WTC11 (cell line): ENCODE results near the gene AKR1A1.

ENCODE experiments used
- ATF1 ChIP-seq: sonication (generic); formaldehyde crosslinking; IDR thresholded peaks from 2 replicates; pipeline ENCODE4 v1.8.1; 2023; ENCODE audit warnings: mild to moderate bottlenecking, moderate library complexity, missing genetic modification reagents
- FOXJ3 ChIP-seq: sonication (generic); formaldehyde crosslinking; IDR thresholded peaks from 2 replicates; pipeline ENCODE4 v1.9.0; 2021; ENCODE audit warnings: missing genetic modification reagents, mild to moderate bottlenecking, borderline replicate concordance
- GTF2I ChIP-seq: fragments of 250-450 bp; sonication (Bioruptor Pico); conservative IDR thresholded peaks from 2 replicates; pipeline ENCODE4 v1.4.0; 2021; ENCODE audit warnings: mild to moderate bottlenecking
- JUN ChIP-seq: sonication (generic); formaldehyde crosslinking; IDR thresholded peaks from 2 replicates; pipeline ENCODE4 v1.8.0; 2023; ENCODE audit warnings: mild to moderate bottlenecking, missing genetic modification reagents
- NFYB ChIP-seq: sonication (generic); formaldehyde crosslinking; conservative IDR thresholded peaks from 2 replicates; pipeline ENCODE4 v1.8.0; 2022; ENCODE audit warnings: low read depth, missing genetic modification reagents
- TF ChIP-seq, protein P1 (sequence below): sonication (generic); formaldehyde crosslinking; IDR thresholded peaks from 2 replicates; pipeline ENCODE4 v1.8.0; 2022; ENCODE audit warnings: mild to moderate bottlenecking, missing genetic modification reagents
- TF ChIP-seq, protein P2 (sequence below): fragments of 200-600 bp; IDR thresholded peaks from 2 replicates; pipeline ENCODE4 v1.8.0; 2022; ENCODE audit warnings: antibody characterized with exemption
- TF ChIP-seq, protein P3 (sequence below): sonication (generic); formaldehyde crosslinking; conservative IDR thresholded peaks from 2 replicates; pipeline ENCODE4 v1.8.1; 2023; ENCODE audit warnings: mild to moderate bottlenecking, low read depth, missing genetic modification reagents, moderate library complexity
- TF ChIP-seq, protein P4 (sequence below): sonication (generic); formaldehyde crosslinking; IDR thresholded peaks from 2 replicates; pipeline ENCODE4 v1.8.0; 2022; ENCODE audit warnings: mild to moderate bottlenecking, missing genetic modification reagents
- TF ChIP-seq, protein P5 (sequence below): sonication (generic); formaldehyde crosslinking; IDR thresholded peaks from 2 replicates; pipeline ENCODE4 v1.8.1; 2023; ENCODE audit warnings: mild to moderate bottlenecking, missing genetic modification reagents, moderate library complexity

DNA sequence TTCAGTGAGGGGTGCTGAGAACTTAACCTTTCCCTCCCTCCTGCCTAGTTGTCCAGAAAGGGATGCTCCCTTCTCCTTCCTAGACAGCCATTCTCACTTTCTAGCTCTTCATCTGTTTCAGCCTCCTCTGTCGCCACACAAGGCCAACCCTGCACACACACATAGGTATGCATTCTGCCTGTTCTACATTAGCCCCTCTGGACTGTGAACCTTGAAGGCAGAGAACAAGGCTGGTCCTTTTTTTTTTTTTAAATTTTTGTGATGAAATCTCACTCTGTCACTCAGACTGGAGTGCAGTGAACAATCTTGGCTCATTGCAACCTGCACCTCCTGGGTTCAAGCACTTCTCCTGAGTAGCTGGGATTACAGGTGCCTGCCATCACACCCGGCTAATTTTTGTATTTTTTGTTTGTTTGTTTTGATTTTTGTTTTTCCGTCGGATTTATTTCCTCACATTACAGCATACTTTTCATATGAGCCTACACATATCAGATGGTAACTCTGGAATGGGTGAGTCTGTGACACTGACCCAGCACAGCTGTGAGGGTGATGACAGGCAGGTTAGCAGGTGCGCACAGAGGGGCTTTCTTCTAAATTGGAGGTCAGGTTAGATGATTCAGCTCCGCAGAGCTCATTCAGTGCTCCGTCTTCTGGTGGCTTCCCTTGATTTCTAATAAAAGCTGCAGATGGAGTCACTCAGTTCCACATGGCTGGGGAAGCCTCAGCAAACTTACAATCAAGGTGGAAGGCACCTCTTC, 4.9 kb upstream of the AKR1A1 start:
- no peak for TF ChIP-seq NFYB (CRISPR knock-in tag)
- TF ChIP-seq FOXJ3 (CRISPR knock-in tag): no peak
- TF ChIP-seq, protein P1, sequence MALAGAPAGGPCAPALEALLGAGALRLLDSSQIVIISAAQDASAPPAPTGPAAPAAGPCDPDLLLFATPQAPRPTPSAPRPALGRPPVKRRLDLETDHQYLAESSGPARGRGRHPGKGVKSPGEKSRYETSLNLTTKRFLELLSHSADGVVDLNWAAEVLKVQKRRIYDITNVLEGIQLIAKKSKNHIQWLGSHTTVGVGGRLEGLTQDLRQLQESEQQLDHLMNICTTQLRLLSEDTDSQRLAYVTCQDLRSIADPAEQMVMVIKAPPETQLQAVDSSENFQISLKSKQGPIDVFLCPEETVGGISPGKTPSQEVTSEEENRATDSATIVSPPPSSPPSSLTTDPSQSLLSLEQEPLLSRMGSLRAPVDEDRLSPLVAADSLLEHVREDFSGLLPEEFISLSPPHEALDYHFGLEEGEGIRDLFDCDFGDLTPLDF (CRISPR knock-in tag): no peak
- TF ChIP-seq, protein P2, sequence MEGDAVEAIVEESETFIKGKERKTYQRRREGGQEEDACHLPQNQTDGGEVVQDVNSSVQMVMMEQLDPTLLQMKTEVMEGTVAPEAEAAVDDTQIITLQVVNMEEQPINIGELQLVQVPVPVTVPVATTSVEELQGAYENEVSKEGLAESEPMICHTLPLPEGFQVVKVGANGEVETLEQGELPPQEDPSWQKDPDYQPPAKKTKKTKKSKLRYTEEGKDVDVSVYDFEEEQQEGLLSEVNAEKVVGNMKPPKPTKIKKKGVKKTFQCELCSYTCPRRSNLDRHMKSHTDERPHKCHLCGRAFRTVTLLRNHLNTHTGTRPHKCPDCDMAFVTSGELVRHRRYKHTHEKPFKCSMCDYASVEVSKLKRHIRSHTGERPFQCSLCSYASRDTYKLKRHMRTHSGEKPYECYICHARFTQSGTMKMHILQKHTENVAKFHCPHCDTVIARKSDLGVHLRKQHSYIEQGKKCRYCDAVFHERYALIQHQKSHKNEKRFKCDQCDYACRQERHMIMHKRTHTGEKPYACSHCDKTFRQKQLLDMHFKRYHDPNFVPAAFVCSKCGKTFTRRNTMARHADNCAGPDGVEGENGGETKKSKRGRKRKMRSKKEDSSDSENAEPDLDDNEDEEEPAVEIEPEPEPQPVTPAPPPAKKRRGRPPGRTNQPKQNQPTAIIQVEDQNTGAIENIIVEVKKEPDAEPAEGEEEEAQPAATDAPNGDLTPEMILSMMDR: no peak
- no peak for TF ChIP-seq JUN (CRISPR knock-in tag)
- TF ChIP-seq, protein P3, sequence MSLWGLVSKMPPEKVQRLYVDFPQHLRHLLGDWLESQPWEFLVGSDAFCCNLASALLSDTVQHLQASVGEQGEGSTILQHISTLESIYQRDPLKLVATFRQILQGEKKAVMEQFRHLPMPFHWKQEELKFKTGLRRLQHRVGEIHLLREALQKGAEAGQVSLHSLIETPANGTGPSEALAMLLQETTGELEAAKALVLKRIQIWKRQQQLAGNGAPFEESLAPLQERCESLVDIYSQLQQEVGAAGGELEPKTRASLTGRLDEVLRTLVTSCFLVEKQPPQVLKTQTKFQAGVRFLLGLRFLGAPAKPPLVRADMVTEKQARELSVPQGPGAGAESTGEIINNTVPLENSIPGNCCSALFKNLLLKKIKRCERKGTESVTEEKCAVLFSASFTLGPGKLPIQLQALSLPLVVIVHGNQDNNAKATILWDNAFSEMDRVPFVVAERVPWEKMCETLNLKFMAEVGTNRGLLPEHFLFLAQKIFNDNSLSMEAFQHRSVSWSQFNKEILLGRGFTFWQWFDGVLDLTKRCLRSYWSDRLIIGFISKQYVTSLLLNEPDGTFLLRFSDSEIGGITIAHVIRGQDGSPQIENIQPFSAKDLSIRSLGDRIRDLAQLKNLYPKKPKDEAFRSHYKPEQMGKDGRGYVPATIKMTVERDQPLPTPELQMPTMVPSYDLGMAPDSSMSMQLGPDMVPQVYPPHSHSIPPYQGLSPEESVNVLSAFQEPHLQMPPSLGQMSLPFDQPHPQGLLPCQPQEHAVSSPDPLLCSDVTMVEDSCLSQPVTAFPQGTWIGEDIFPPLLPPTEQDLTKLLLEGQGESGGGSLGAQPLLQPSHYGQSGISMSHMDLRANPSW (CRISPR knock-in tag): no peak
- TF ChIP-seq ATF1 (CRISPR knock-in tag): no peak
- TF ChIP-seq, protein P4, sequence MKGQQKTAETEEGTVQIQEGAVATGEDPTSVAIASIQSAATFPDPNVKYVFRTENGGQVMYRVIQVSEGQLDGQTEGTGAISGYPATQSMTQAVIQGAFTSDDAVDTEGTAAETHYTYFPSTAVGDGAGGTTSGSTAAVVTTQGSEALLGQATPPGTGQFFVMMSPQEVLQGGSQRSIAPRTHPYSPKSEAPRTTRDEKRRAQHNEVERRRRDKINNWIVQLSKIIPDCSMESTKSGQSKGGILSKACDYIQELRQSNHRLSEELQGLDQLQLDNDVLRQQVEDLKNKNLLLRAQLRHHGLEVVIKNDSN: no peak
- TF ChIP-seq, protein P5, sequence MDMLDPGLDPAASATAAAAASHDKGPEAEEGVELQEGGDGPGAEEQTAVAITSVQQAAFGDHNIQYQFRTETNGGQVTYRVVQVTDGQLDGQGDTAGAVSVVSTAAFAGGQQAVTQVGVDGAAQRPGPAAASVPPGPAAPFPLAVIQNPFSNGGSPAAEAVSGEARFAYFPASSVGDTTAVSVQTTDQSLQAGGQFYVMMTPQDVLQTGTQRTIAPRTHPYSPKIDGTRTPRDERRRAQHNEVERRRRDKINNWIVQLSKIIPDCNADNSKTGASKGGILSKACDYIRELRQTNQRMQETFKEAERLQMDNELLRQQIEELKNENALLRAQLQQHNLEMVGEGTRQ (CRISPR knock-in tag): no peak
- no peak for TF ChIP-seq GTF2I (CRISPR knock-in tag)
